HG03457 (cell line): ENCODE data around the gene PIGU.

Source experiments
- ATAC-seq: cut with Tn5 transposase; IDR thresholded peaks from one replicate; pipeline ENCODE4 v1.9.1; 2021; ENCODE audit warnings: moderate number of reproducible peaks; ENCODE audit not compliant: unreplicated experiment

Gene PIGU

GRCh38 chr20:34560141-34560523 lies 116.8 kb downstream of the PIGU start:
- ATAC-seq, result no peak

- no peak for ATAC-seq
Measured at GRCh38 chr20:34559311-34560140, 117.4 kb downstream of the PIGU start.

GRCh38 chr20:34558320-34559218 lies 118.3 kb downstream of the PIGU start, which contains the start of gene MAP1LC3A:
Gene MAP1LC3A (plus strand): TSS chr20:34558718. CDS start chr20:34558869, 151 bp downstream.
- ATAC-seq, result peak; percentile 56

- ATAC-seq, result no peak
Measured at GRCh38 chr20:34557936-34558319, 119.0 kb downstream of the PIGU start.

- ATAC-seq, result no peak
Measured at GRCh38 chr20:34553366-34553867, 123.5 kb downstream of the PIGU start.

- no peak for ATAC-seq
Measured at GRCh38 chr20:34552569-34552968, 124.3 kb downstream of the PIGU start.

GRCh38 chr20:34549929-34550305 lies 127.0 kb downstream of the PIGU start:
- ATAC-seq, result no peak

- ATAC-seq, result no peak
Measured at GRCh38 chr20:34549291-34549928, 127.5 kb downstream of the PIGU start.

- no peak for ATAC-seq
Measured at GRCh38 chr20:34547844-34548613, 128.9 kb downstream of the PIGU start.

- no peak for ATAC-seq
Measured at GRCh38 chr20:34546751-34547181, 130.1 kb downstream of the PIGU start.

- ATAC-seq, result no peak
Measured at GRCh38 chr20:34544109-34544796, 132.6 kb downstream of the PIGU start.

- ATAC-seq, result no peak
Measured at GRCh38 chr20:34543463-34544056, 133.3 kb downstream of the PIGU start.

- no peak for ATAC-seq
Measured at GRCh38 chr20:34542439-34542838, 134.5 kb downstream of the PIGU start.

- ATAC-seq, result no peak
Measured at GRCh38 chr20:34541917-34542316, 135.0 kb downstream of the PIGU start.

- no peak for ATAC-seq
Measured at GRCh38 chr20:34541264-34541901, 135.5 kb downstream of the PIGU start.

- no peak for ATAC-seq
Measured at GRCh38 chr20:34540596-34541263, 136.2 kb downstream of the PIGU start.

- no peak for ATAC-seq
Measured at GRCh38 chr20:34539756-34540155, 137.1 kb downstream of the PIGU start.

- no peak for ATAC-seq
Measured at GRCh38 chr20:34538671-34539123, 138.2 kb downstream of the PIGU start.
